Eye (tissue), 1 donor: ENCODE data around the gene CWC22.
"Not testable (repeated sequence)": the region's sequence is repeated elsewhere in the genome, so short reads cannot be mapped to it uniquely, and the experiment has no call there.

Experiments used
- DNase-seq: peaks from one replicate; pipeline ENCODE4 v3.0.0-alpha.2; 2015

The CWC22 gene

GRCh38 chr2:179948058-179948457, 59.0 kb downstream of the CWC22 start:
- DNase-seq: no peak

- DNase-seq: no peak
Measured at GRCh38 chr2:179946810-179947615, 60.1 kb downstream of the CWC22 start.

- no peak for DNase-seq
Measured at GRCh38 chr2:179946346-179946745, 60.8 kb downstream of the CWC22 start.

GRCh38 chr2:179939259-179939658, 67.8 kb downstream of the CWC22 start:
- DNase-seq: no peak

- no peak for DNase-seq
Measured at GRCh38 chr2:179938026-179938425, 69.1 kb downstream of the CWC22 start.

GRCh38 chr2:179936654-179937053, 70.4 kb downstream of the CWC22 start:
- peak; percentile 19 for DNase-seq

GRCh38 chr2:179936141-179936540, 71.0 kb downstream of the CWC22 start:
- no peak for DNase-seq

GRCh38 chr2:179932786-179933185, 74.3 kb downstream of the CWC22 start:
- no peak for DNase-seq

GRCh38 chr2:179931502-179931901, 75.6 kb downstream of the CWC22 start:
- no peak for DNase-seq

- DNase-seq: not testable (repeated sequence)
Measured at GRCh38 chr2:179929997-179930396, 77.1 kb downstream of the CWC22 start.

- DNase-seq: no peak
Measured at GRCh38 chr2:179927041-179927440, 80.1 kb downstream of the CWC22 start.

GRCh38 chr2:179925713-179926112, 81.4 kb downstream of the CWC22 start:
- DNase-seq: no peak

- DNase-seq: no peak
Measured at GRCh38 chr2:179917272-179917671, 89.8 kb downstream of the CWC22 start.

- DNase-seq: no peak
Measured at GRCh38 chr2:179915395-179915992, 91.6 kb downstream of the CWC22 start.

GRCh38 chr2:179913809-179914208, 93.3 kb downstream of the CWC22 start:
- DNase-seq: no peak

GRCh38 chr2:179911569-179911968, 95.5 kb downstream of the CWC22 start:
- DNase-seq: no peak

- DNase-seq: no peak
Measured at GRCh38 chr2:179910735-179911113, 96.4 kb downstream of the CWC22 start.

- no peak for DNase-seq
Measured at GRCh38 chr2:179909845-179910734, 97.0 kb downstream of the CWC22 start.

- DNase-seq: no peak
Measured at GRCh38 chr2:179900655-179901054, 106.4 kb downstream of the CWC22 start.

- DNase-seq: no peak
Measured at GRCh38 chr2:179899666-179900065, 107.4 kb downstream of the CWC22 start.

GRCh38 chr2:179898873-179899272, 108.2 kb downstream of the CWC22 start:
- no peak for DNase-seq
